PFSK-1 (cell line): Measurements from ENCODE around the gene ERN1.

Experiments
- FOXP2 ChIP-seq: optimal IDR thresholded peaks from 2 replicates; pipeline ENCODE3; 2011; ENCODE audit warnings: borderline replicate concordance, control low read depth, inconsistent platforms; ENCODE audit not compliant: insufficient read depth; ENCODE audit errors: extremely low read length, extremely low read depth
- POLR2AphosphoS5 ChIP-seq: IDR thresholded peaks from 2 replicates; pipeline ENCODE4 v1.6.1; 2012; ENCODE audit warnings: low read depth, mild to moderate bottlenecking, control low read depth, low read length, moderate library complexity
- REST ChIP-seq, 2 experiments: IDR thresholded peaks; 2 replicates each; pipeline versions ENCODE4 v1.6.1 to v1.8.0; 2011 to 2012; ENCODE audit warnings: low read depth in 2 of 2, low read length in 2 of 2, control low read depth in 1 of 2, inconsistent platforms in 1 of 2, mild to moderate bottlenecking in 1 of 2, moderate library complexity in 1 of 2; ENCODE audit not compliant: insufficient read depth in 1 of 2
- SIN3A ChIP-seq: IDR thresholded peaks from 2 replicates; pipeline ENCODE4 v1.6.1; 2012; ENCODE audit warnings: mild to moderate bottlenecking, low read length, moderate library complexity, borderline replicate concordance; ENCODE audit not compliant: insufficient read depth
- TAF1 ChIP-seq: IDR thresholded peaks from 2 replicates; pipeline ENCODE4 v1.6.1; 2012; ENCODE audit warnings: low read length, control low read depth, borderline replicate concordance; ENCODE audit not compliant: insufficient read depth

Gene ERN1

GRCh38 chr17:64151016-64151368, 21.0 kb upstream of the ERN1 start:
- TF ChIP-seq TAF1 (no peak), SIN3A (no peak), FOXP2 (no peak), POLR2AphosphoS5 (no peak), REST (IDR thresholded peaks at IDR 0.05; ENCODE audit: insufficient read depth in 1 of 2, low read depth in 2 of 2, low read length in 2 of 2) (no peak)

GRCh38 chr17:64150237-64151015, 20.5 kb upstream of the ERN1 start:
- no peak for TF ChIP-seq SIN3A
- TF ChIP-seq POLR2AphosphoS5, result no peak
- TF ChIP-seq TAF1, result no peak
- TF ChIP-seq FOXP2, result no peak
- TF ChIP-seq REST (IDR thresholded peaks at IDR 0.05; ENCODE audit: insufficient read depth in 1 of 2, low read depth in 2 of 2, low read length in 2 of 2), result no peak

GRCh38 chr17:64149196-64149595, 19.3 kb upstream of the ERN1 start:
- TF ChIP-seq TAF1 (no peak), POLR2AphosphoS5 (no peak), FOXP2 (no peak), REST (IDR thresholded peaks at IDR 0.05; ENCODE audit: insufficient read depth in 1 of 2, low read depth in 2 of 2, low read length in 2 of 2) (no peak), SIN3A (no peak)

GRCh38 chr17:64148699-64149098, 18.8 kb upstream of the ERN1 start:
- TF ChIP-seq POLR2AphosphoS5 (peak; percentile 17), SIN3A (no peak), REST (IDR thresholded peaks at IDR 0.05; ENCODE audit: insufficient read depth in 1 of 2, low read depth in 2 of 2, low read length in 2 of 2) (no peak), FOXP2 (no peak)
